Measurements from ENCODE around the gene SLC25A6.
"Not testable (repeated sequence)": the region's sequence is repeated elsewhere in the genome, so short reads cannot be mapped to it uniquely, and the experiment has no call there.

Gene SLC25A6

DNA sequence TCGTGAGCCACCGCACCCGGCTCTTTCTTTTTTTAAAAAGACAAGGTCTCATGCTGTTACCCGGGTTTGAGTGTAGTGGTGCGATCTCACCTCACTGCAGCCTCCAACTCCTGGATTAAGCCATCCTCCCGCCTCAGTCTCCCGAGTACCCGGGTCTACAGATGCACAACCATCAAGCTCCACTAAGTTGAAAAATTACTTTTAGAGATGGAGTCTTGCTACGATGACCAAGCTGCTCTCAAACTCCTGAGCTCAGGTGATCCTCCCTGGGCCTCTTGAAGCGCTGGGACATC, 2.0 kb downstream of the SLC25A6 start:
- DNase-seq (ENCODE audit: low spot score) = no peak

DNA sequence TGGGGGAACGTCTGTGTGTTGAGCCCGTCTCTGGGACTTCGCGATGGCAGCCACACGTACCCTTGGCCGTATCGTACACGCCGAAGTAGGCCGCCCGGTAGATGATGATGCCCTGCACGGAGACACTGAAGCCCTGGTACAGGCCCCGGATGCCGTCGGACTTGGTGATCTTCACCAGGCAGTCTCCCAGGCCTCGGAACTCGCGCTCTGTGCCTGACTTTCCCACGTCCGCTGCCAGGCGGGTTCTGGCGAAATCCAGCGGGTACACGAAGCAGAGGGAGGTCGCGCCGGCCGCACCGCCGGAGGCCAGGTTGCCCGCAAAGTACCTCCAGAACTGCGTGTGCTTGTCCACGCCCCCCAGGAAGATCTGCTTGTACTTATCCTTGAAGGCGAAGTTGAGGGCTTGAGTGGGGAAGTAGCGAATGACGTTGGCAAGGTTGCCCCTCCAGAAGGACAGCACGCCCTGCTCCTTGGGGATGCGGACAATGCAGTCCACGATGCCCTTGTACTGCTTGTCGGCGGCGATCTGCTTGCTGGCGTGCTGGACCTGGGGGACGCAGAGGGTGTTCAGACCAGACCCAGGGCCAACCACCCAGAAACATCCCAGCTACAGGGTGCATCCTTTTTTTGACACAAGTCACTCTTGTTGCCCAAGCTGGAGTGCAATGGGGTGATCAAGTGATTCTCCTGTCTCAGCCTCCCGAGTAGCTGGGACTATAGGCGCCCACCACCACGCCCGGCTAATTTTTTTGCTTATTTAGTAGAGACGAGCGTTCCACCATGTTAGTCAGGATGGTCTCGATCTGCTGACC, 2.5 kb downstream of the SLC25A6 start:
- no peak for DNase-seq (ENCODE audit: low spot score)

DNA sequence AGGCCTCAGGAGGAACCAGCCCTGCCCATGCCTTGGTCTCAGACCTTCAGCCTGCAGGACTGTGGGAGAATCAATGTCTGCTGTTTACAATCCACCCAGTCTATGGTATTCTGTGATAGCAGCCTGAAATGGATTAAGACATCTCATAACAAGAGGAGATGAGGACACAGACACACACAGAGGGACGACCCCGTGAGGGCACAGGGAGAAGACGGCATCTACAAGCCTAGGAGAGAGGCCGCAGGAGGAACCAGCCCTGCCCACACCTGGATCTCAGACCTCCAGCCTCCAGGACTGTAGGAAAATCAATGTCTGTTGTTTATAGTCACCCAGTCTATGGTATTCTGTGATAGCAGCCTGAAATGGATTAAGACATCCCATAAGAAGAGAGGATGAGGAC, 3.3 kb downstream of the SLC25A6 start:
- DNase-seq (ENCODE audit: low spot score) = no peak

DNA sequence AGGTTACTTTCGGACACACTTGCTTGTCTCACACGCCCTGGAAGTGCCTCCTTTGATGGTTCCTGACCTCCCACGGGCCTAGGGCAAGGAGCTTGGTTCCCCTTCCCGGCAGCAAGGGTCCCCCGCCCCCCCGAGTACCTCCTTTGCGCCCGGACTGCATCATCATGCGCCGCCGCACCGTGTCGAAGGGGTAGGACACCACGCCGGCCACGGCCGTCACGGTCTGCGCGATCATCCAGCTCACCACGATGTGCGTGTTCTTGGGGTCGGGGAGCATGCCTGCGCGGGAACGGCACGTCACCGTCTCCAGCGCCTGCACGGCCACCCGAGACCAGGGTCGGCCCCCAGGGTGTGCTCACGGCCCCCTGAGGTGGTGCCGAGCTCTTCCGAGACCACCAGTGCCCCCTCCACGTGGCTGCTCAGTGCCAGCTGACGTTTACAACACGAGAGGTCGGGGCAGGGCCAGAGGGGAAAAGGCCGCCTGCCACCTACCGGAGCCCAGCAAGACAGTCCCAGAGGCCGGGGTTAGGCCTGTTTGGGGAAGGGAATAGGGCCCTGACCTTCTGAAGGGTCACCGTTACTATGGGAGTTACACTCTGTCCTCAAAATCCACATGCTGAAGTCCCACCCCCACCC, 4.7 kb downstream of the SLC25A6 start:
- DNase-seq (ENCODE audit: low spot score) = no peak

DNA sequence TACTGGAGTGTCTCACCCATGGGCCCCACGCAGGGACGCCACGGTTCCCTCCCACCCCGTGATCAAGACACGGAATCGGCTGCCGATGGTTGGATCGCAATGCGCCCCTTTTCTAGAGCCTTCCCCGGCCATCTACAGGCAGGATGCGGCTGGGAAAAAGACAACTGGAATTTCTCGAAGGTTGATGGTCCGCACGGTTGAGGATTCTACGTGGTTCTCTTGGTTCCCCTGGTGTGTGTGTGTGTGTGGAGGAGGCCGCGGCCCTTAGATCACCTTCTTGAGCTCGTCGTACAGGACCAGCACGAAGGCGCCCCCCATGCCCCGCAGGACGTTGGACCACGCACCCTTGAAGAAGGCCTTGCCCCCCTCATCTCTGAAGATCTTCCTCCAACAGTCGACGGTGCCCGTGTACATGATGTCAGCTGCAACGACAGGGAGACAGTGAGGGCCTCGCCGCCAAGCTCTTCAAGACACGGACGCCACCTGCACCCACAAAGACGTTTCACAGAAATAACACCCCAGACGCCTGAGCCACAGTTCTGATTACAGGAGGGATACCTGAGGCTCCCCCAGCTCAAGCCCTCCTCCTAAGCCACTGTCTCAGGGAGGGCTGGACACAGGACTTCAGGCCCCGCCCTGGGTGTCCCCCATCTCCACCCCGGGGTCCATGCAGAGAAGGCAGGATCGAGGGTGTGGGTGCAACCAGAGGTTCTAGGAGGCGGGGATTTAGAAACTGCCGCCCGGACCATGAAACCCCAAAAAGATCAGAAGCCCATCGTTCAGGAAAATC, 5.4 kb downstream of the SLC25A6 start:
- no peak for DNase-seq (ENCODE audit: low spot score)

DNA sequence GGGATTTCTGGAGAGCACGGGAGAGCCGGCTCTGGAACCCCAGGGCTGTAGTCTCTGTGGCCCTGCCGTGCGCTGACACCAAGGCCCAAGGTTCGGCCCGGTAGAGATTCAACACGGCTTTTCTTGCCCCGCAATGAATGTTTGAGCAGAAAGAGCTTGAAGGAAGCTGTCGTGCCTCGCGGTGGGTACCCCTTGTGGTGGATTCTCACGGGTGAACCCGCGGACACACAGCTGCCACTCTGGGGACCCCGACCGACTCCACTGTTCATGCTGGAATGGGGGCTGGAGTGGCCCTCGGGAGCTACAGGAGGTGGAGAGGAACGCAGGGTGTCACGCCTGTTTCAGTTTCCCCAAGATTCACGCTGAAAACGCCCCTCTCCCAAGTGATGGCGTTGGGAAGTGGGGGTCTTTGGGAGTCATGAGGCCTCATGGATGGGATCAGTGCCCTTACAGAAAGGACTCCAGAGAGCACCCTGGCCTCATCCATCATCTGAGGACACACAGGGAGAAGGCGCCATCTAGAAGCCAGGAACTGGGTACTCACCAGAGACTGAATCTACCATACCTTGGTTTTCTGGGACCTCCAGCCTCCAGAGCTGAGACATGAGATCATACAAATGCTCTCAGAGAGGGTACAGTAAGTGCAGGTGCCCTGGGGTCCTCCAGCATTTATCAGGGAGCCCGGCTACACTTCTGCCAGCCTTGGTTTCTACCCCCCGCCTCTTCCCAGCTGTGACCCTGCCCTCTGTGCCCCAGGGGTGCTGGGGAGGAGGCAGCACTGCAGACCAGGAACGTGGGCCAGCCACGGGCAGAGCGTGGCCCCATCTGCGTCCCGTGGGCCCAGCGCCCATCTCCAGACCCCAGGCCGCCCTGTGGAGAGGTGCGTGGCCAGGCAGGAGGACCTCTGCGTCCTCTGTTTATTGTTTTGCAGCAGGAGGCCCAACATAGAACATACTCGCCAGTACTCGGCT, 6.4 kb downstream of the SLC25A6 start:
- DNase-seq (ENCODE audit: low spot score) = no peak

DNA sequence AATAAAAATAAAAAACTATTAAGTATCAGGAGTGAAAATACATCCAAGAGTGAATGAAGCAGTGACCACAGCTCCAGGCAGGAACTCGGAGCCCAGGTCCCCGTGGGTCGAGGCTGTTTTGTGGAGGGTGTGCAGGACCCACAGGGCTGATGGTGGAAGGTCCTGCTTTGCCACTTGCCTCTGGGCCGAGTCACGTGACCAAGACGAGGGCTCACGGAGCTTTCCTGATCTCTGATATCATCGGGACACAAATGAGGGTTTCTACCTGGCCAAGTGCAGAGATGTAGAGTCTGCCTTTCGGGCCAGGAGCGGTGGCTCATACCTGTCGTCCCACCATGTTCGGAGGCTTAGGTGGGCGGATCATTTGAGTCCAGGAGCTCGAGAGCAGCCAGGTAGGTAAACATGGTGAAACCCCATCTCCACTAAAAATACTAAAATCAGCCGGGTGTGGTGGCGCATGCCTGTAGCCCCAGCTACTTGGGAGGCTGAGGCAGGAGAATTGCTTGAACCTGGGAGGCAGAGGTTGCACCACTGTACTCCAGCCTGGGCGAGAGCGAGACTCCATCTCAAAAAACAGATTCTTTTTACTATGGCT, 7.2 kb downstream of the SLC25A6 start:
- no peak for DNase-seq (ENCODE audit: low spot score)

DNA sequence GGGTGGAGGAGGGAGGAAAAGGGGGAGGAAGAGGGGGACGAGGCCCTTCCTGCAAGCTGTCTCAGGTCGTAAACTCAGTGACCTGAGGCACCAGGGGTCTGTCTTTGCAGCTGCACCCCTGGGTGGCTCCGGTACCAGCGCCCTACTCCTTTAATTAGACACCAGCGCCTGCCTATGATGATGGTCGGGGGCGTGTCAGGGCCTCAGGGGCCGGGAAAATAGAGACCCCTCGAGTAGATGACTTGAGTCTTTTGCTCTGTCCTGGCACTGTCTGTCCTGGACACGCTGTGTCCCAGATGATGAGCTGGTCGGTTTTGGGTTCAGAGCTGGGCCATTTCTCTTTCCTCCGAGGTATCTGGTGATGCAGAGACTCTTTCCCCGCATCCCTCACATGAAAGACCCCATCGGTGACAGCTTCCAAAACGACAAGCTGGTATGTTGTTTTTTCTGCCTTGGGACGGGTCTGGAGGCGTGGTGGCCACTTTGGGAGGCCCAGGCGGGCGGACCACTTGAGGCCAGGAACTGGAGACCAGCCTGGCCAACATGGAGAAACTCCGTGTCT, 11.2 kb downstream of the SLC25A6 start:
- DNase-seq (ENCODE audit: low spot score) = no peak

DNA sequence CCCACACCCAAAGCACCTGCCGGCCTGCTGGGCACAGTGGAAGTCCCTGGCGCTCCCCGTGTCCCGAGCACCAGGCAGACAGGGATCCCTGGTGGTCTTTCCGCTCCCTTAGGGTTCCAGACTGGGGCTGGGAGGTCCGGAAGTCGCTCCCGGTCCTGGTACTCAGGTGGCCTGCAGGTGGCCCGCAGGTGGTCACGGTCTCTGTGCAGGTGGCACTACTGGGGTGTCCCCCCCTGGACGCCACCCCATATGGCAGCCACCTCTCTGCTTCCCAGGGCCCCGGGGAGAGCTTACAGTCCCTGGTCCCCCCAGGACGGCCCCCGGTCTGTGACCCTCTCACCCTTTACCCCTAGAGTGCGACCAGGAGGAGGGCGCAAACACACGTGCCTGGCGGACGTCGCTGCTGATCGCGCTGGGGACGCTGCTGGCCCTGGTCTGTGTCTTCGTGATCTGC, 13.6 kb downstream of the SLC25A6 start:
- no peak for DNase-seq (ENCODE audit: low spot score)

DNA sequence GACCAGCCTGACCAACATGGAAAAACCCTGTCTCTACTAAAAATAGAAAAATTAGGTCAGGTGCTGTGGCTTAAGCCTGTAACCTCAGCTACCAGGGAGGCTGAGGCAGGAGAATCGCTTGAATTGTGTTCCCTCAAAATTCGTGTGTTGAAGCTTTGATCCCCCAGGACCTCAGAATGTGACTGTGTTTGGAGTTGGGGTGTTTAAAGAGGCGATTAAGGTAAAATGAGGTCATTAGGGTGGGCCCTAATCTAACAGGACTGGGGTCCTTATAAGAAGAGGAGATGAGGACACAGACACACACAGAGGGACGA, 23.6 kb downstream of the SLC25A6 start:
- DNase-seq (ENCODE audit: low spot score) = no peak

DNA sequence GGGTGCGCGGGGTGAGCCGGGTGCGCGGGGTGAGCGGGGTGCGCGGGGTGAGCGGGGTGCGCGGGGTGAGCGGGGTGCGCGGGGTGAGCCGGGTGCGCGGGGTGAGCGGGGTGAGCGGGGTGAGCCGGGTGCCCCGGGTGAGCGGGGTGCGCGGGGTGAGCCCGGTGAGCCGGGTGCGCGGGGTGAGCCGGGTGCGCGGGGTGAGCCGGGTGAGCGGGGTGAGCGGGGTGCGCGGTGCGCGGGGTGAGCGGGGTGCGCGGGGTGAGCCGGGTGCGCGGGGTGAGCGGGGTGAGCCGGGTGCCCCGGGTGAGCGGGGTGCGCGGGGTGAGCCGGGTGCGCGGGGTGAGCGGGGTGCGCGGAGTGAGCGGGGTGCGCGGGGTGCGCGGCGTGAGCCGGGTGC, 25.6 kb downstream of the SLC25A6 start:
- not testable (repeated sequence) for DNase-seq (ENCODE audit: low spot score)

DNA sequence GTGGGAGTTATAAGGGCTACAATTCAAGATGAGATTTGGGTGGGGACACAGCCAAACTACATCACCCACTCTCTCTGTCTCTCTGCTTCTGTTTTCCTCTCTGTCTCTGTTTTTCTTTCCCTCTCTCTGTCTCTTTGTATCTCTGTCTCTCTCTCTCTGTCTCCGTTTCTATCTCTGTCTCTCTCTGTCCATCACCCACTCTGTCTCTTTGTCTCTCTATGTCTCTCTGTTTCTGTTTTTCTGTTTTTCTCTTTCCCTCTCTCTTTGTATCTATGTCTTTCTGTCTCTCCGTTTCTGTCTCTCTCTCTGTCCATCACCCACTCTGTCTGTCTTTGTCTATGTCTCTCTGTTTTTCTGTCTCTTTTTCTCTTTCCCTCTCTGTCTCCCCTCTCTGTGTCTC, 30.0 kb downstream of the SLC25A6 start:
- DNase-seq (ENCODE audit: low spot score) = no peak

DNA sequence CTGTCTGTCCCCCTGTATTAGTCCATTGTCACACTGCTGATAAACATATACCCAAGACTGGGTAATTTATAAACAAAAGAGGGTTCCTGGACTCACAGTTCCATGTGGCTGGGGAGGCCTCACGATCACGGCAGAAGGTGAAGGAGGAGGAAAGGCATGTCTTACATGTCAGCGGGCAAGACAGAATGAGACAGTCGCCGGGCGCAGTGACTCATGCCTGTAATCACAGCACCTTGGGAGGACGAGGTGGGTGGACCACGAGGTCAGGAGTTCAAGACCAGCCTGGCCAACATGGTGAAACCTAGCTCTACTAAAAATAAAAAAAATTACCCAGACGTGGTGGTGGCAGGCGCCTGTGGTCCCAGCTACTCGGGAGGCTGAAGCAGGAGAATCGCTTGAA, 30.6 kb downstream of the SLC25A6 start:
- no peak for DNase-seq (ENCODE audit: low spot score)

DNA sequence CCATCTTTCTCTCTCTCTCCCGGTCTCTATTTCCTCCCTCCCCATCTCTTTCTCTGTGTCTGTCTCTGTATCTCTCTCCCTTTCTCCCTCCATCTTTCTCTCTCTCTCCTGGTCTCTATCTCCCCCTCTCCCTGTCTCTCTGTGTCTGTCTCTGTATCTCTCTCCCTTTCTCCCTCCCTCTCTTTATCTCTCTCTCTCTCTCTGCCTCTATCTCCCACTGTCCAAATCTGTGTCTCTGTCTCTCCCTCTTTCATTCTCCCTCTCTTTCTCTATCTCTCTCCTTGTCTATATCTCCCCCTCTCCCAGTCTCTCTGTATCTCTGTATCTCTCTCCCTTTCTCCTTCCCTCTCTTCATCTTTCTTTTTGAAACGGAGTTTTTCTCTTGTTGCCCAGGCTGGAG, 31.7 kb downstream of the SLC25A6 start:
- DNase-seq (ENCODE audit: low spot score) = no peak

DNA sequence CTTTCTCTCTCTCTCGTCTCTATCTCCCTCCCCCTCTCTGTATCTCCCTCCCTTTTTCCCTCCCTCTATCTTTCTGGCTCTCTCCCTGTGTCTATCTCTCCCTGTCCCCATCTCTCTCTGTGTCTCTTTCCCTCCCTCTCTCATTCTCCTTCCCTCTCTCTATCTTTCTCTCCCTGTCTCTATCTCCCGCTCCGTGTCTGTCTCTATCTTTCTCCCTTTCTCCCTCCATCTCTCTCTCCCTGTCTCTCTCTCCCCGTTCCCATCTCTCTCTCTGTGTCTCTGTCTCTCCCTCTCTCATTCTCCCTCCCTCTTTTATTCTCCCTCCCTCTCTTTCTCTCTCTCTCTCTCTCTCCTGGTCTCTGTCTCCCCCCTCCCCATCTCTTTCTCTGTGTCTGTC, 32.4 kb downstream of the SLC25A6 start:
- DNase-seq (ENCODE audit: low spot score) = no peak

DNA sequence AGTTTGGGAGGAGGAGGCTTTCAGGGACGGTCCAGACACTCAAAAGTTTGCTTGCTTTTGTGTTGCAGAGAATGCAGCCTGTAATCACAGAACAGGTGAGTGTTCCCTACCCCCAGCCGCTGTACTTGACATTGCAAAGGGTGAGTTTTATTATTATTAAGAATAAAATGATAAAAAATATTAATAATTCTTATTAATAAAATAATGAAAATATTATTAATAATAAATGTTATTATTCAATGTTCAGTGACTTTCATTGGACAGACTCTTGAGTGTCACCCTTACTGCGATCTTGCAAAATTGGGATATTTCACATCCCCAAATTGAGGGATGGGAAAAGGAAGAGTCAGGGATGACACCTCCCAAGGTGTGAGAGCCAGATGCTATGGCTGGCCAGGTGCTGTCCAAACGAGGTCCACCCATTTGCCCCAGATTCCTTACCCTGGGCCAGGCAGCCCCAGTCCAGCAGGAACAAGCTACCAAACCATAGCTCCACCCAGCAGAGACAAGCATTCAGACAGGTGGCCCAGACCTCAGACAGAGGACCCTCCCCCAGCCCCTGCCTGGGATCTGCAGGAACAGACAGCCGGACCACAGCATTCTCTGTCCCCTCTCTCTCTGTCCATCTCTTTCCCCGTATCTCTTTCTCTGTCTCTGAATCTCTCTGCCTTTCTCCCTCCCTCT, 33.0 kb downstream of the SLC25A6 start:
- DNase-seq (ENCODE audit: low spot score) = no peak

DNA sequence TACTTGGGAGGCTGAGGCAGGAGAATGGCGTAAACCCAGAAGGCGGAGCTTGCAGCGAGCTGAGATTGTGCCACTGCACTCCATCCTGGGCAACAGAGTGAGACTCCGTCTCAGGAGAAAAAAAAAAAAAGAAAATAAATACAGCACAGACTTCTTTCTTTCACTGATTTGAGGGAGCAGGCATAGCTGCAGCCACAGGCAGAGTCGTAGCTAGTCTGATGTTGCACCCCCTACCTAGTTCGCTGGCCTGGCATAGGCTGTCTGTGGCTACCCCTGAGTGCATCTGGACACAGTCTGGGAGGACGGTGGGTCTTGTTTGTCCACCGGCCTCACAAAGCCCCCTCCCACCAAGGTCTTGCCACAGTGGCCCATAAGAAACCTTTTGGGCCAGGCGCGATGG, 33.9 kb downstream of the SLC25A6 start:
- DNase-seq (ENCODE audit: low spot score) = no peak

DNA sequence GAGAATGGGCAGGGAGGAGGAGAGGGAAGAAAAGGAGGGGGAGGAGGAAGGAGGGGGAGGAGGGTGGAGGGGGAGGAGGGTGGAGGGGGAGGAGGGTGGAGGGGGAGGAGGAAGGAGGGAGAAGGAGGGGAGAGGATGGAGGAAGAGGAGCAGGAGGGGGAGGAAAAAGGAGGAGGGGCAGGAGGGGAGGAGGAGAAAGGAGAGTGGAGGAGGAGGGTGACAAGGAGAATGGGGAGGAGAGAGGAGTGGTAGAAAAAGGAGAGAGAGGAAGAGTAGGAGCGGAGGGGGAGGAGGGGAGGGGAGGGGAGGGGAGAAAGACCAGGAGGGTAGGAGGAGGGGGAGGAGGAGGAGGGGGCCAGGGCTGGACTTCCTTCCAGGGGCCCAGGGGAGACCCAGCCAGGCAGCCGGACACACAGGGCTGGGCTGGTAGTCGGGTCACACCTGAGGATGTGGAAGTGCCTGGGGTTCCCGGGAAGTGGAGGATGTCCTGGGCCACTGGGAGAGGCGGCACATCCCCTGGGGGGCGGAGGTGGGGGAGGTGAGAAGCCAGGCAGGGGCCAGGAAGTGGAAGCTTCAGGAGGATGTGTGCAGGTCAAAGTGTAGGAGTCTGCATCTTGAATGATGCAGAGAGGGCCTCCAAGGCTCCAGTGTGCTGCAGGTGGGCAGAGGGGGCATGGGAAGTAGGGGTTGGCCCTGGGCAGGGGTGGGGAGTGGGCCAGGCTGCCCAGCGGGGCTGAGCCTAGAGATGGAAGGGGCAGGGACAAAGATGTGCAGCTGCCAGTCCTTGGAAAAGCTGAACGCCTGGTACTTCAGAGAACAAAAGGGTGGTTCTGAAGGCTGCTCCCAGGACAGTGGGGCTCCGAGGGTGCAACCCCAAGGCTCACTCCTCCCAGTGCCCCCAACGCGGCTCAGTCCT, 36.5 kb downstream of the SLC25A6 start:
- no peak for DNase-seq (ENCODE audit: low spot score)

Measured in activated CD4-positive, alpha-beta T cell treated with anti-CD3 and anti-CD28 coated beads, Interleukin-2, Interleukin-4, amounts not matched to agents 100 ng/mL and 50 ng/mL, durations not matched to agents 16 hours and 8 hours (primary cell).